Fibroblast of skin of left quadriceps (primary cell): ENCODE data around the gene NRARP.

ENCODE experiments used
- DNase-seq, 2 experiments: peaks; one replicate each; pipeline ENCODE4 v3.0.0-alpha.2; 2013; ENCODE audit warnings: low read depth in 2 of 2

NRARP gene

GRCh38 chr9:137277329-137278041 lies 24.6 kb downstream of the NRARP start, which contains the start of gene TOR4A:
Gene TOR4A (plus strand): TSS chr9:137277726. CDS start chr9:137278690, 964 bp downstream.
- no peak for DNase-seq

- no peak for DNase-seq
Observed at GRCh38 chr9:137276473-137277328, 25.4 kb downstream of the NRARP start.

GRCh38 chr9:137275588-137276472 lies 26.2 kb downstream of the NRARP start:
- DNase-seq: no peak

GRCh38 chr9:137275203-137275587 lies 26.9 kb downstream of the NRARP start:
- DNase-seq: no peak

- DNase-seq: no peak
Observed at GRCh38 chr9:137273611-137274320, 28.3 kb downstream of the NRARP start.

- DNase-seq: no peak
Observed at GRCh38 chr9:137273095-137273490, 29.0 kb downstream of the NRARP start.

- DNase-seq: no peak
Observed at GRCh38 chr9:137272241-137273094, 29.6 kb downstream of the NRARP start.

DNA sequence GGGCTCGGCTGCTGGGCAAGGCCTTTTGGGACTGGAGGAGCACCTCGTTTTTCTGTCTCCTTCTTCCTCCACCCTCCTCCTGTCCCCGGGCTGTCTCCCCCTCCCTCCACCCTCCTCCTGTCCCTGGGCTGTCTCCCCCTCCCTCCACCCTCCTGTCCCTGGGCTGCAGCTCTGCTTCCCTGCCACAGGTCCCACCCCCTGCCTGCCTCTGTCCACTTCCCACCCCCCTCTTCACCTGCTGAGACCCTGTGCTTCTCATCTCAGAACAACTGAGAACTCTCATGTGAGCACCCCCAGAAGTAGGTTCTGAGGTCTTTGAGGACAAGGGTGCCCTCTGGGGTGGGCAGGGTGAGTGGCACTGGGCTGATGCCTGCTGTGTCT lies 30.4 kb downstream of the NRARP start:
- DNase-seq: no peak

- no peak for DNase-seq
Observed at GRCh38 chr9:137270929-137271695, 31.0 kb downstream of the NRARP start.

- DNase-seq: no peak
Observed at GRCh38 chr9:137269231-137269772, 32.8 kb downstream of the NRARP start.

DNA sequence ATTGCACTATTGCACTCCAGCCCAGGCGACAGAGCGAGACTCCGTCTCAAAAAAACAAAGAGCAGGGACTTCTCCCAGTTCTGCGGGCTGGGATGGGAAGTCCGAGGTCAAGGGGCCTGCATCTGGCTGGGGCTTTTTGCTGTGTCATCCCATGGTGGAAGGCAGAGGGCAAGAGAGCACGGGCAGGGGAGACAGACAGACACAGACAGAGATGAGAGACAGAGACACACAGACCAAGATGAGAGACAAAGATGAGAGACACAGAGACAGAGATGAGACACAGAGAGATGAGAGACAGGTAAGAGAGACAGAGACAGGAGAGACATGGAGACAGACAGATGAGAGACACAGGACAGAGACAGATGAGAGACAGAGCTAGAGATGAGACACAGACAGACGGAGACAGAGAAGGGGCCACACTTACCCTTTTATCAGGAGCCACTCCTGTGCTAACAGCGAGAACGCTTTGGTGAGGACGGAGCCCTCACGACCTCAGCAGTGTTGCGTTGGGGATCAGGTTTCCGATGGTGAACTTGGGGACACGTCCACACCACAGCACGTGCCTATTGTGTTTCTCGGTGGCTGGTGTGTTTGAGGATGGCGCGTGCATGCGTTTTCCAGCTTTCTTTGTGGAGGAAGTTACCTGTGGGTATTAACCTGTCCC lies 33.4 kb downstream of the NRARP start:
- no peak for DNase-seq

DNA sequence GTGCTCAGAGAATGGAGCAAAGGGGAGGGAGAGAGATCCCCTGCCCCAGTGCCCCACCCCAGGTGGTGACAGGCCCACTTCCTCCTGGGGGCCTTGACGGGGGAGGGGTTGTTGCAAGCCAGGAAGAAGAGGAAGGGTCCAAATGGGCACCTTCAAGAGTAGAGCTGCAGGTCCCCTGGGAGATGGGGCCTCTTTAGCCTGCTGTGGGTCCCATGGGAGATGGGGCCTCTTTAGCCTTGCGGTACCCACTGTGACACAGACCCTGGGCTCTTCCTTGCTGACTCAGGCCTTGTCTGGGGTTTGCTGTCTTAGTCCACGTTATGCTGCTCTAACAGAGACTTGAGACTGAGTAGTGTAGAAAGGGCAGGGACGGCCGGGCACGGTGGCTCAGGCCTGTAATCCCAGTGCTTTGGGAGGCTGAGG lies 34.1 kb downstream of the NRARP start:
- no peak for DNase-seq

DNA sequence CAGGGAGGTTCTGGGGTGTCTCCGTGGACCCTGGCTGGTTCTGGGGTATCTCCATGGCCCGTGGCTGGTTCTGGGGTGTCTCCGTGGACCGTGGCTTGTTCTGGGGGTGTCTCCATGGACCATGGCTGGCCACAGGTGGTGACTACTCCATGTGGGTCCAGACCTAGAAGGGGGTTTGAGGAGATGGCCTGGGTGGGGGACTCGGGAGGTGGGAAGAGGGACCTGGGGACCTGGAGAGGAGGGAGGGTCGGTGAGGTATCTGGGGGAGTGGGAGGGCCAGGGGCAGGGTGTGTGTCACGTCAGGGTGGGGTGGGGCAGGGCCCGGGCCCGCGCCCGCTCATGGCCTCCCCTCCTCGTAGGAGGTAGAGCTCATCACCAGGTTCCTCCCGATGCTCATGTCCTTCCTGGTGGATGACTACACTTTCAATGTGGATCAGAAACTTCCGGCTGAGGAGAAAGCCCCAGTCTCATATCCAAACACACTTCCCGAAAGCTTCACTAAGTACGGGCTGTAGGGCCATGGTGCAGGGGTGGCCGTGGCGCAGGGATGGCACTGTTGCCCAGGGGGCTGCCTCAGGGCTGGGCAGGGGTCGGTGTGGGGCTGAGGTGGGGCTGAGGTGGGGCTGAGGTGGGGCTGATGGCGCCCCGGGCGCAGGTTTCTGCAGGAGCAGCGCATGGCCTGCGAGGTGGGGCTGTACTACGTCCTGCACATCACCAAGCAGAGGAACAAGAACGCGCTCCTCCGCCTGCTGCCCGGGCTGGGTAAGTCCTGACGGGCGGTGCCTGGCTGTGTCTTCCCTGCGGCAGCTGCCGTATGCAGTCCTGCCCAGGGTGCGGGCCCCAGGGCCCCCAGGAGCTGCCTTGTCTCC lies 35.3 kb downstream of the NRARP start:
- no peak for DNase-seq

DNA sequence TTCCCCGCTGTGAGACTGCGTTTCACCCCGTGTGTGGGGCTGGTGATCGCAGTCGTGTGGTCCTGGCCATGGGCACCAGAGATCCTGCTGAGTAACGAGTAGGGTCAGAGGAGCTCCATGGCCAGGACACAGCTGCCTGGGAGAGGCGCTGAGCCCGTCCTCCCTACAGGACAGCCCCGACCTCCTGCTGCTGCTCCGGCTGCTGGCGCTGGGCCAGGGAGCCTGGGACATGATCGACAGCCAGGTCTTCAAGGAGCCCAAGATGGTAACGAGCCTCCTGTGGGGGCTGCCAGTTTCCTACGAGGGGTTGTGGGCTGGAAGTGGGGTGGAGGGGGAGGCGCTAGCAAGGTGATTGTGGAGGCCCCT lies 35.9 kb downstream of the NRARP start:
- DNase-seq: no peak

- DNase-seq: no peak
Observed at GRCh38 chr9:137265496-137266161, 36.4 kb downstream of the NRARP start.

GRCh38 chr9:137264067-137264466 lies 38.0 kb downstream of the NRARP start:
- DNase-seq: no peak

DNA sequence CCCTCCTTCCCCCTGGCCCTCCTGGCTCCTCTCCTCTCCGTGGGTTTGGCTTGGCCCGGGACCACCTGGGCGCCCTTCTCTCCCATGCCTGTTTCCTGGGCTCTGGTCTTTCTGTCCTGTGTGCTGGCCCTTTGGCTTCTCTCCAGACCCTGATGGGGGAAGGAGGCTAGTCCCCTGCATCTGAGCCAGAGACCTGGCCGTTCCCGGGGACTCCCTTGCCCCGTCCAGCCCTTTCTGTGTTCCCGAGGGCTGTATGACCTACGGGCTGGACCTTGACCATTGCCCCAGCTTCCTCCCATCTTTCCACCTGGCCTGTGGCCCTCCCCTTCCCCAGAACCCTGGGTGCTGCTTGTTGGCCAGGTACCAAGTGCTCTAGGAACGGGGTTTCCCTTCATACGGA lies 38.6 kb downstream of the NRARP start:
- DNase-seq: no peak
